Caco-2 (cell line): ENCODE data around the gene GMPPB. TPM values are rescaled to one million over a fixed set of nuclear protein-coding genes. Genes with fewer than 3 reads are reported as not detected.

Source experiments
- BruUV-seq: library from RNA; stranded (reverse); fragments of 400-500 nt; replicated peaks from 2 replicates; lab custom pipeline; 2021; lab: Mats Ljungman, UMichigan
- CTCF ChIA-PET: fragments of 300-600 bp; sonication (Branson Sonifier 250); formaldehyde crosslinking; loops from one replicate; lab custom pipeline; 2022; ENCODE audit warnings: antibody characterized with exemption; lab: Charles Lee
- POLR2A ChIA-PET: fragments of 300-600 bp; sonication (Branson Sonifier 250); formaldehyde crosslinking; loops from one replicate; lab custom pipeline; 2022; ENCODE audit warnings: antibody characterized with exemption; lab: Charles Lee
- DNase-seq, 2 experiments: peaks; one replicate each; pipeline versions ENCODE4 v3.0.0 to v3.0.0-alpha.2; 2020 to 2022
- H3K27me3 ChIP-seq: replicated peaks from 2 replicates; pipeline ENCODE4 v1.6.0; 2011; ENCODE audit warnings: low read length; ENCODE audit not compliant: control insufficient read depth, insufficient read depth
- H3K36me3 ChIP-seq: 2 replicates; pipeline ENCODE4 v1.5.1; 2011; ENCODE audit warnings: low read length; ENCODE audit not compliant: control insufficient read depth, insufficient read depth
- H3K4me1 ChIP-seq: fragments of 250-450 bp; sonication (Bioruptor Pico); 2 replicates; pipeline ENCODE4 v1.5.1; 2020; ENCODE audit warnings: mild to moderate bottlenecking
- H3K4me3 ChIP-seq: 2 replicates; pipeline ENCODE4 v1.5.1; 2011; ENCODE audit warnings: low read depth, mild to moderate bottlenecking, control low read depth, low read length
- H3K9me3 ChIP-seq: fragments of 250-450 bp; sonication (Bioruptor Pico); 2 replicates; pipeline ENCODE4 v1.5.1; 2020; ENCODE audit warnings: mild to moderate bottlenecking, moderate library complexity
- H3K27ac Mint-ChIP-seq: one replicate; pipeline ENCODE4 v1.8.0; 2022; ENCODE audit warnings: mixed read lengths; ENCODE audit not compliant: unreplicated experiment
- H3K27me3 Mint-ChIP-seq: one replicate; pipeline ENCODE4 v1.8.0; 2022; ENCODE audit warnings: mixed read lengths; ENCODE audit not compliant: insufficient read depth, unreplicated experiment
- H3K36me3 Mint-ChIP-seq: one replicate; pipeline ENCODE4 v1.8.0; 2022; ENCODE audit warnings: mild to moderate bottlenecking, mixed read lengths; ENCODE audit not compliant: insufficient read depth, unreplicated experiment
- H3K4me1 Mint-ChIP-seq: one replicate; pipeline ENCODE4 v1.8.0; 2022; ENCODE audit warnings: low read depth, mixed read lengths; ENCODE audit not compliant: unreplicated experiment
- H3K4me3 Mint-ChIP-seq: one replicate; pipeline ENCODE4 v1.8.0; 2022; ENCODE audit warnings: mild to moderate bottlenecking, moderate library complexity, mixed read lengths; ENCODE audit not compliant: unreplicated experiment
- H3K9me3 Mint-ChIP-seq: one replicate; pipeline ENCODE4 v1.8.0; 2022; ENCODE audit warnings: mixed read lengths; ENCODE audit not compliant: unreplicated experiment
- intact Hi-C: fragments of 100-400 bp; cut with micrococcal nuclease; formaldehyde crosslinking; loops from one replicate; pipeline ENCODE4 v1.10.0; 2022; ENCODE audit not compliant: unreplicated experiment
- total RNA-seq: library from RNA; stranded (reverse); gene quantifications from 2 replicates; pipeline ENCODE4 v1.2.3, GENCODE V29; 2022
- TF ChIP-seq, protein P1 (sequence below), 2 experiments: fragments of 200-600 bp in 1 of 2; IDR thresholded peaks; 1 replicate in 1 of 2; 2 replicates in 1 of 2; pipeline versions ENCODE4 v1.5.1 to v1.8.0; 2011 to 2022; ENCODE audit warnings: antibody characterized with exemption in 1 of 2, control low read depth in 1 of 2, inconsistent platforms in 1 of 2, low read depth in 1 of 2, low read length in 1 of 2, mild to moderate bottlenecking in 1 of 2, moderate library complexity in 1 of 2; ENCODE audit not compliant: insufficient read depth in 1 of 2, severe bottlenecking in 1 of 2, unreplicated experiment in 1 of 2

Gene GMPPB
- total RNA-seq, 1 experiment from 2014 or later: 26.5 TPM

DNA sequence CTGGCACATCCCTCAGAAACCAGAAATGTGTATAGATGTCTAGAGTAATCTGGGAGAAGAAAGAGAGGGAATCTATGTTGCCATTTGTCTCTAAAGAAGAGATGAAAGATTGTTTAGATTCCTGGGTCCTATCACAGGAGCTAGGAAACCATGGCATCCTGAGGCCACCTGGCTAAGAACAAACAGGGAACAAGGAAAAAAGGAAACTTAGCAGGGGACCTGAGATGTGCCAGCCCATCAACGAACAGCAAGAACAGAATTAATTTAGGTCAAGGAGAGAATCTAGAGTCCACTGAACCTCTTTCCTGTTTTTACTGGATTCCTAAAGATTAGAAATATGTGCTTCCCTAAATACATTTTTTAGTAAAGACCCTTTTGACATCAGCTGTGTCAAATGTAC is 32.3 kb upstream of the GMPPB start:
- no peaks in the 10 kb centered on the region for H3K9me3 Mint-ChIP-seq
- no TSS peak for BruUV-seq
- no peak for DNase-seq
- H3K4me1 Mint-ChIP-seq: peaks cover 6% of the 10 kb centered on the region
- Histone ChIP-seq H3K36me3 (no peaks in the 10 kb centered on the region; the same call in 1 of the 2 replicates), H3K4me3 (no peak overlapping the region), H3K4me1 (peaks cover 10% of the 10 kb centered on the region; the same call in 1 of the 2 replicates), H3K27me3 (no peaks in the 10 kb centered on the region), H3K9me3 (0 out of 2 replicates have a peak, but pooled peaks cover 3% of the 10 kb centered on the region)
- H3K36me3 Mint-ChIP-seq: peaks cover 27% of the 10 kb centered on the region
- CTCF ChIA-PET: no interaction called here
- H3K4me3 Mint-ChIP-seq: no peak overlapping the region
- intact Hi-C loops: no loop called here
- POLR2A ChIA-PET: no interaction called here
- H3K27ac Mint-ChIP-seq: no peak overlapping the region
- TF ChIP-seq, protein P1, sequence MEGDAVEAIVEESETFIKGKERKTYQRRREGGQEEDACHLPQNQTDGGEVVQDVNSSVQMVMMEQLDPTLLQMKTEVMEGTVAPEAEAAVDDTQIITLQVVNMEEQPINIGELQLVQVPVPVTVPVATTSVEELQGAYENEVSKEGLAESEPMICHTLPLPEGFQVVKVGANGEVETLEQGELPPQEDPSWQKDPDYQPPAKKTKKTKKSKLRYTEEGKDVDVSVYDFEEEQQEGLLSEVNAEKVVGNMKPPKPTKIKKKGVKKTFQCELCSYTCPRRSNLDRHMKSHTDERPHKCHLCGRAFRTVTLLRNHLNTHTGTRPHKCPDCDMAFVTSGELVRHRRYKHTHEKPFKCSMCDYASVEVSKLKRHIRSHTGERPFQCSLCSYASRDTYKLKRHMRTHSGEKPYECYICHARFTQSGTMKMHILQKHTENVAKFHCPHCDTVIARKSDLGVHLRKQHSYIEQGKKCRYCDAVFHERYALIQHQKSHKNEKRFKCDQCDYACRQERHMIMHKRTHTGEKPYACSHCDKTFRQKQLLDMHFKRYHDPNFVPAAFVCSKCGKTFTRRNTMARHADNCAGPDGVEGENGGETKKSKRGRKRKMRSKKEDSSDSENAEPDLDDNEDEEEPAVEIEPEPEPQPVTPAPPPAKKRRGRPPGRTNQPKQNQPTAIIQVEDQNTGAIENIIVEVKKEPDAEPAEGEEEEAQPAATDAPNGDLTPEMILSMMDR (IDR thresholded peaks at IDR 0.05; ENCODE audit: insufficient read depth in 1 of 2, low read depth in 1 of 2, low read length in 1 of 2, severe bottlenecking in 1 of 2, unreplicated experiment in 1 of 2): no peak
- H3K27me3 Mint-ChIP-seq: no peaks in the 10 kb centered on the region

DNA sequence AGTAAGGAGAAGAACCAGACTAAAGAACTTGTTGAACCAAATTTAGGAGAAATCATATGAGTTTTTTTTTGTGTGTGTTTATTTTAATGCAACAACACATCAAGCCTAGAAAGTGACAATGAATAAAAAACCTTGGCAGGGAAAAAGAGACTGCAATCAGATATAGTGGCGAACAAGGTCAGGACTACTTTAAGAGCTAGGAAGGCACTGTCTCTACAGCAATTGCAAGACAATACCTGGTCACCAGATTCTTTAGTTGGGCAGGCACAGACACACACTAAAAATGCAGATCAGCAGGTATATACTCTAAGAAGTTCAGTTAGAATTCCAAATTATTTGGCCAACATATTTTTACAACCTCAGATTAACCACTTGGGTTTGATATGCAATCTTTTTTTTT is 30.8 kb upstream of the GMPPB start:
- Mint-ChIP-seq H3K27me3 (no peaks in the 10 kb centered on the region), H3K36me3 (peaks cover 31% of the 10 kb centered on the region), H3K4me3 (no peak overlapping the region), H3K27ac (no peak overlapping the region), H3K9me3 (no peaks in the 10 kb centered on the region), H3K4me1 (peaks cover 13% of the 10 kb centered on the region)
- H3K4me1 ChIP-seq: peaks cover 20% of the 10 kb centered on the region; the same call in 1 of the 2 replicates
- POLR2A ChIA-PET: no interaction called here
- H3K9me3 ChIP-seq: 0 out of 2 replicates have a peak, but pooled peaks cover 3% of the 10 kb centered on the region
- no peaks in the 10 kb centered on the region for H3K27me3 ChIP-seq
- intact Hi-C loops: no loop called here
- H3K4me3 ChIP-seq: no peak overlapping the region
- TF ChIP-seq, protein P1 (IDR thresholded peaks at IDR 0.05; ENCODE audit: insufficient read depth in 1 of 2, low read depth in 1 of 2, low read length in 1 of 2, severe bottlenecking in 1 of 2, unreplicated experiment in 1 of 2): no peak
- DNase-seq: no peak
- CTCF ChIA-PET: no interaction called here
- BruUV-seq: no TSS peak
- no peaks in the 10 kb centered on the region; the same call in 1 of the 2 replicates for H3K36me3 ChIP-seq

DNA sequence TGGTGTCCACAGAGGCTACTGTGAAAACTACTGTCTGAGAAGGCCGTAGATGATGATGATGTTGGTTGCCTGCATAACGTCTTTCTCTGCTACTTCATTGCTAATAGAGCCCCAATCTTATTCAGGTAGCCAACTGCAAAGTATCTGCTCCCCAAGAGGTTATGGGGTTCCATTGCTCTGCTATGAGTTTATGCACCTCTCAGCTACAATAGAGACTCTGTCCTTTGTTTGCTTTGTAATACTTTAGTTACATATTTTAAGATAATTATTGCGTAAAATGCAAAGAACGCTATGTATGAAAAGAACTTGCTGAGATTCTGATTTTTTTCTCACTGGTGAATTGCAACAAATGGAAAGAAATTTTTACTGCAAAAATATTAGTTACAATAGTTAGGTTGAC is 27.8 kb upstream of the GMPPB start:
- no peaks in the 10 kb centered on the region for H3K27me3 Mint-ChIP-seq
- no peak overlapping the region for H3K4me3 Mint-ChIP-seq
- ChIA-PET CTCF (no interaction called here), POLR2A (no interaction called here)
- no peak overlapping the region for H3K4me3 ChIP-seq
- H3K9me3 Mint-ChIP-seq: no peaks in the 10 kb centered on the region
- no peaks in the 10 kb centered on the region for H3K27me3 ChIP-seq
- 0 out of 2 replicates have a peak, but pooled peaks cover 3% of the 10 kb centered on the region for H3K9me3 ChIP-seq
- TF ChIP-seq, protein P1 (IDR thresholded peaks at IDR 0.05; ENCODE audit: insufficient read depth in 1 of 2, low read depth in 1 of 2, low read length in 1 of 2, severe bottlenecking in 1 of 2, unreplicated experiment in 1 of 2): no peak
- DNase-seq: no peak
- peaks cover 37% of the 10 kb centered on the region for H3K36me3 Mint-ChIP-seq
- H3K27ac Mint-ChIP-seq: no peak overlapping the region
- intact Hi-C loops: no loop called here
- peaks cover 20% of the 10 kb centered on the region; the same call in 1 of the 2 replicates for H3K4me1 ChIP-seq
- H3K36me3 ChIP-seq: no peaks in the 10 kb centered on the region; the same call in 1 of the 2 replicates
- peaks cover 20% of the 10 kb centered on the region for H3K4me1 Mint-ChIP-seq
- BruUV-seq: no TSS peak
